Mucosa of rectum (tissue), 2 donors: ENCODE measurements around the gene DPP6.

Experiments
- H3K27ac ChIP-seq, 2 donors: one replicate each; pipeline ENCODE4 v1.7.0; 2013; ENCODE audit warnings: inconsistent platforms in 2 of 2, low read depth in 2 of 2, low read length in 2 of 2
- H3K27me3 ChIP-seq, 2 donors: one replicate each; pipeline ENCODE4 v1.7.0; 2013; ENCODE audit warnings: low read length in 2 of 2; ENCODE audit not compliant: control insufficient read depth in 2 of 2, insufficient read depth in 2 of 2
- H3K36me3 ChIP-seq, 2 donors: one replicate each; pipeline ENCODE4 v1.7.0; 2013; ENCODE audit warnings: low read length in 2 of 2; ENCODE audit not compliant: control insufficient read depth in 2 of 2, insufficient read depth in 2 of 2
- H3K4me1 ChIP-seq, 2 donors: one replicate each; pipeline ENCODE4 v1.7.0; 2013; ENCODE audit warnings: low read length in 2 of 2, mild to moderate bottlenecking in 1 of 2; ENCODE audit not compliant: control insufficient read depth in 2 of 2, insufficient read depth in 2 of 2
- H3K4me3 ChIP-seq, 2 donors: one replicate each; pipeline ENCODE4 v1.7.0; 2013; ENCODE audit warnings: low read length in 2 of 2
- H3K9ac ChIP-seq, 2 donors: one replicate each; pipeline ENCODE4 v1.7.0; 2013; ENCODE audit warnings: low read length in 2 of 2, low read depth in 1 of 2, mild to moderate bottlenecking in 1 of 2
- H3K9me3 ChIP-seq, 2 donors: one replicate each; pipeline ENCODE4 v1.7.0; 2013; ENCODE audit warnings: low read length in 2 of 2; ENCODE audit not compliant: control insufficient read depth in 2 of 2
- donor health status: healthy.
- donor health status: Normal muscosa, but diverticular disease.

Gene DPP6

GRCh38 chr7:154859747-154860620, 807.8 kb downstream of the DPP6 start:
- Histone ChIP-seq H3K9ac (no peak overlapping the region), H3K27ac (no peak overlapping the region), H3K4me3 (no peak overlapping the region), H3K4me1 (peaks cover 0 to 13% of the 10 kb centered on the region in 2 donors), H3K9me3 (no peaks in the 10 kb centered on the region), H3K36me3 (no peaks in the 10 kb centered on the region), H3K27me3 (no peaks in the 10 kb centered on the region)

GRCh38 chr7:154860621-154861375, 808.6 kb downstream of the DPP6 start:
- H3K9ac ChIP-seq, result no peak overlapping the region
- H3K36me3 ChIP-seq, result no peaks in the 10 kb centered on the region
- peaks cover 0 to under 1% of the 10 kb centered on the region in 2 donors for H3K27me3 ChIP-seq
- H3K27ac ChIP-seq, result no peak overlapping the region
- H3K9me3 ChIP-seq, result no peaks in the 10 kb centered on the region
- no peak overlapping the region for H3K4me3 ChIP-seq
- peaks cover 0 to 13% of the 10 kb centered on the region in 2 donors for H3K4me1 ChIP-seq

GRCh38 chr7:154861589-154861988, 809.4 kb downstream of the DPP6 start:
- no peaks in the 10 kb centered on the region for H3K9me3 ChIP-seq
- no peak overlapping the region for H3K4me3 ChIP-seq
- H3K36me3 ChIP-seq, result no peaks in the 10 kb centered on the region
- peaks cover 0 to 10% of the 10 kb centered on the region in 2 donors for H3K4me1 ChIP-seq
- no peak overlapping the region for H3K9ac ChIP-seq
- no peak overlapping the region for H3K27ac ChIP-seq
- peaks cover 5% of the 10 kb centered on the region in 2 donors for H3K27me3 ChIP-seq

- H3K9ac ChIP-seq, result no peak overlapping the region
- no peak overlapping the region for H3K4me3 ChIP-seq
- peaks cover 5% of the 10 kb centered on the region in 2 donors for H3K27me3 ChIP-seq
- H3K9me3 ChIP-seq, result no peaks in the 10 kb centered on the region
- H3K36me3 ChIP-seq, result no peaks in the 10 kb centered on the region
- H3K4me1 ChIP-seq, result peaks cover 0 to 4% of the 10 kb centered on the region in 2 donors
- no peak overlapping the region for H3K27ac ChIP-seq
These were observed 810.1 kb downstream of the DPP6 start for GRCh38 chr7:154862153-154862791.

GRCh38 chr7:154863766-154864522, 811.7 kb downstream of the DPP6 start:
- Histone ChIP-seq H3K9ac (no peak overlapping the region), H3K4me1 (no peaks in the 10 kb centered on the region)

GRCh38 chr7:154864523-154864891, 812.3 kb downstream of the DPP6 start:
- H3K4me1 ChIP-seq, result no peaks in the 10 kb centered on the region

More at GRCh38 chr7:154863766-154864522, 811.7 kb downstream of the DPP6 start:
- H3K9me3 ChIP-seq, result no peaks in the 10 kb centered on the region
- H3K4me3 ChIP-seq, result no peak overlapping the region
- H3K36me3 ChIP-seq, result no peaks in the 10 kb centered on the region
- H3K27me3 ChIP-seq, result peaks cover 11 to 15% of the 10 kb centered on the region in 2 donors
- H3K27ac ChIP-seq, result no peak overlapping the region

GRCh38 chr7:154865984-154866685, 813.9 kb downstream of the DPP6 start:
- Histone ChIP-seq H3K36me3 (no peaks in the 10 kb centered on the region), H3K27ac (no peak overlapping the region), H3K27me3 (peaks cover 15 to 17% of the 10 kb centered on the region in 2 donors), H3K4me3 (no peak overlapping the region), H3K4me1 (no peaks in the 10 kb centered on the region), H3K9me3 (no peaks in the 10 kb centered on the region), H3K9ac (no peak overlapping the region)

More at GRCh38 chr7:154864523-154864891, 812.3 kb downstream of the DPP6 start:
- Histone ChIP-seq H3K27me3 (peaks cover 15 to 17% of the 10 kb centered on the region in 2 donors), H3K27ac (no peak overlapping the region), H3K4me3 (no peak overlapping the region), H3K36me3 (no peaks in the 10 kb centered on the region), H3K9ac (no peak overlapping the region), H3K9me3 (no peaks in the 10 kb centered on the region)

GRCh38 chr7:154867068-154867467, 814.9 kb downstream of the DPP6 start:
- Histone ChIP-seq H3K9me3 (no peaks in the 10 kb centered on the region), H3K4me1 (no peaks in the 10 kb centered on the region), H3K27me3 (peaks cover 15 to 17% of the 10 kb centered on the region in 2 donors), H3K4me3 (no peak overlapping the region), H3K27ac (no peak overlapping the region), H3K9ac (no peak overlapping the region), H3K36me3 (no peaks in the 10 kb centered on the region)

GRCh38 chr7:154868921-154869320, 816.7 kb downstream of the DPP6 start:
- H3K9ac ChIP-seq, result no peak overlapping the region
- no peaks in the 10 kb centered on the region for H3K4me1 ChIP-seq
- H3K36me3 ChIP-seq, result no peaks in the 10 kb centered on the region
- H3K4me3 ChIP-seq, result no peak overlapping the region
- H3K27me3 ChIP-seq, result peaks cover 15 to 17% of the 10 kb centered on the region in 2 donors
- H3K27ac ChIP-seq, result no peak overlapping the region
- H3K9me3 ChIP-seq, result no peaks in the 10 kb centered on the region
